HCT116 (cell line): ENCODE measurements around the gene TRMU. TPM values are rescaled to one million over a fixed set of nuclear protein-coding genes. Genes with fewer than 3 reads are reported as not detected.

ENCODE experiments used
- ATAC-seq: fragments of 200-7000 bp; cut with Tn5 transposase; 2 replicates; pipeline ENCODE4 v1.9.1; 2020; ENCODE audit warnings: mild to moderate bottlenecking, moderate library complexity
- BruUV-seq: library from RNA; stranded (reverse); fragments of 400-500 nt; replicated peaks from 2 replicates; lab custom pipeline; 2021; lab: Mats Ljungman, UMichigan
- CTCF ChIA-PET: fragments of 300-600 bp; sonication (Branson Sonifier 250); formaldehyde crosslinking; loops from one replicate; lab custom pipeline; 2021; ENCODE audit warnings: antibody characterized with exemption; lab: Charles Lee
- POLR2A ChIA-PET: fragments of 300-600, 350-600 bp; sonication (Branson Sonifier 250); formaldehyde crosslinking; loops from one replicate; lab custom pipeline; 2021; ENCODE audit warnings: antibody characterized with exemption; lab: Charles Lee
- RAD21 ChIA-PET, 2 experiments: fragments of 300-600 bp; sonication (Branson Sonifier 250); formaldehyde crosslinking; loops; one replicate each; lab custom pipeline; 2023; ENCODE audit warnings: low total read pairs in 2 of 2; ENCODE audit not compliant: uncharacterized antibody in 2 of 2, unreplicated experiment in 2 of 2, low non-redundant PET in 1 of 2; lab: Charles Lee
- DNase-seq: peaks from one replicate; pipeline ENCODE4 v3.0.0-alpha.2; 2010; ENCODE audit warnings: low read depth, low spot score
- H2AFZ ChIP-seq: fragments of 200-600 bp; shearing (Covaris generic), sonication (generic); 2 replicates; pipeline ENCODE4 v1.6.1; 2017; ENCODE audit warnings: low read depth, mixed run types, mixed read lengths, antibody characterized with exemption, low read length; ENCODE audit not compliant: poor library complexity, severe bottlenecking
- H3K27ac ChIP-seq: 2 replicates; pipeline ENCODE4 v1.5.1; 2012; ENCODE audit warnings: low read depth, low read length
- H3K27me3 ChIP-seq: fragments of 200-600 bp; sonication (generic); 2 replicates; pipeline ENCODE4 v1.6.1; 2016; ENCODE audit warnings: mixed run types, low read length, mixed read lengths; ENCODE audit not compliant: insufficient read depth
- H3K36me3 ChIP-seq, 2 experiments: fragments of 200-500 bp in 1 of 2; fragments of 200-600 bp in 1 of 2; sonication (Bioruptor generic) in 1 of 2; sonication (generic) in 1 of 2; 2 replicates each; pipeline versions ENCODE4 v1.5.1 to v1.6.1; 2014 to 2016; ENCODE audit warnings: low read length in 2 of 2, inconsistent platforms in 1 of 2, mixed read lengths in 1 of 2, mixed run types in 1 of 2; ENCODE audit not compliant: insufficient read depth in 2 of 2, control insufficient read depth in 1 of 2
- H3K4me1 ChIP-seq, 2 experiments: fragments of 200-600 bp in 1 of 2; sonication (generic) in 1 of 2; 2 replicates each; pipeline versions ENCODE4 v1.5.1 to v1.6.1; 2012 to 2017; ENCODE audit warnings: low read length in 2 of 2, inconsistent platforms in 1 of 2, mild to moderate bottlenecking in 1 of 2, mixed read lengths in 1 of 2, mixed run types in 1 of 2, moderate library complexity in 1 of 2; ENCODE audit not compliant: insufficient read depth in 2 of 2, control insufficient read depth in 1 of 2
- H3K4me2 ChIP-seq: fragments of 200-600 bp; sonication (generic); 2 replicates; pipeline ENCODE4 v1.6.1; 2017; ENCODE audit warnings: mixed run types, low read length, mixed read lengths
- H3K4me3 ChIP-seq, 2 experiments: fragments of 200-600 bp in 1 of 2; sonication (generic) in 1 of 2; replicated peaks in 1 of 2; 2 replicates each; pipeline ENCODE4 v1.5.1; 2011 to 2016; ENCODE audit warnings: low read length in 2 of 2, control low read depth in 1 of 2, low read depth in 1 of 2, mild to moderate bottlenecking in 1 of 2, mixed read lengths in 1 of 2, mixed run types in 1 of 2
- H3K79me2 ChIP-seq: fragments of 200-600 bp; sonication (generic); 2 replicates; pipeline ENCODE4 v1.6.1; 2017; ENCODE audit warnings: mild to moderate bottlenecking, mixed run types, low read length, moderate library complexity, mixed read lengths; ENCODE audit not compliant: insufficient read depth
- H3K9ac ChIP-seq: fragments of 200-600 bp; sonication (generic); 2 replicates; pipeline ENCODE4 v1.6.1; 2016; ENCODE audit warnings: low read length, mixed read lengths
- H3K9me2 ChIP-seq: fragments of 200-600 bp; sonication (generic), shearing (Covaris generic); 2 replicates; pipeline ENCODE4 v1.6.1; 2017; ENCODE audit warnings: mixed run types, mild to moderate bottlenecking, moderate library complexity; ENCODE audit not compliant: insufficient read depth
- H3K9me3 ChIP-seq, 2 experiments: fragments of 200-500 bp in 1 of 2; fragments of 200-600 bp in 1 of 2; sonication (Bioruptor generic) in 1 of 2; sonication (generic) in 1 of 2; 2 replicates each; pipeline ENCODE4 v1.6.1; 2014 to 2017; ENCODE audit warnings: low read length in 2 of 2, mixed read lengths in 2 of 2, inconsistent platforms in 1 of 2, low read depth in 1 of 2, mild to moderate bottlenecking in 1 of 2, mixed run types in 1 of 2, moderate library complexity in 1 of 2; ENCODE audit not compliant: control insufficient read depth in 1 of 2, insufficient read depth in 1 of 2
- H4K20me1 ChIP-seq: fragments of 200-600 bp; sonication (generic), shearing (Covaris generic); 2 replicates; pipeline ENCODE4 v1.6.1; 2017; ENCODE audit warnings: mixed run types, mild to moderate bottlenecking, moderate library complexity; ENCODE audit not compliant: insufficient read depth
- ATF3 ChIP-seq: IDR thresholded peaks from 2 replicates; pipeline ENCODE4 v1.6.1; 2012
- CBX3 ChIP-seq: IDR thresholded peaks from 2 replicates; pipeline ENCODE4 v1.6.1; 2012; ENCODE audit warnings: low read depth
- CEBPB ChIP-seq: IDR thresholded peaks from 2 replicates; pipeline ENCODE4 v1.6.1; 2012; ENCODE audit warnings: low read depth
- CTCF ChIP-seq, 3 experiments: fragments of 200-600 bp in 1 of 3; sonication (generic) in 1 of 3; IDR thresholded peaks in 2 of 3; conservative IDR thresholded peaks in 1 of 3; 2 replicates each; pipeline ENCODE4 v1.5.1; 2012 to 2017; ENCODE audit warnings: low read depth in 2 of 3, low read length in 2 of 3, antibody characterized with exemption in 1 of 3, borderline replicate concordance in 1 of 3, control low read depth in 1 of 3, mild to moderate bottlenecking in 1 of 3, mixed read lengths in 1 of 3, mixed run types in 1 of 3, moderate library complexity in 1 of 3; ENCODE audit not compliant: insufficient read depth in 1 of 3
- EZH2 ChIP-seq: fragments of 200-600 bp; sonication (generic); IDR thresholded peaks from 2 replicates; pipeline ENCODE4 v1.6.1; 2017; ENCODE audit warnings: antibody characterized with exemption, mixed run types
- EZH2phosphoT487 ChIP-seq: fragments of 200-600 bp; IDR thresholded peaks from 2 replicates; pipeline ENCODE4 v1.6.1; 2018; ENCODE audit warnings: antibody characterized with exemption, borderline replicate concordance
- JUND ChIP-seq: IDR thresholded peaks from 2 replicates; pipeline ENCODE4 v1.6.1; 2012
- MAX ChIP-seq: IDR thresholded peaks from 2 replicates; pipeline ENCODE4 v1.6.1; 2012
- POLR2AphosphoS5 ChIP-seq: IDR thresholded peaks from 2 replicates; pipeline ENCODE4 v1.6.1; 2011; ENCODE audit warnings: mild to moderate bottlenecking, low read depth, low read length, moderate library complexity
- RAD21 ChIP-seq: IDR thresholded peaks from 2 replicates; pipeline ENCODE4 v1.6.1; 2012; ENCODE audit warnings: low read depth, mild to moderate bottlenecking
- REST ChIP-seq: IDR thresholded peaks from 2 replicates; pipeline ENCODE4 v1.6.1; 2012; ENCODE audit warnings: low read depth
- SRF ChIP-seq: IDR thresholded peaks from 2 replicates; pipeline ENCODE4 v1.6.1; 2012; ENCODE audit warnings: low read depth
- YY1 ChIP-seq: IDR thresholded peaks from 2 replicates; pipeline ENCODE4 v1.6.1; 2011; ENCODE audit warnings: low read length, low read depth, moderate library complexity, mild to moderate bottlenecking; ENCODE audit not compliant: insufficient replicate concordance; ENCODE audit errors: extremely low read depth
- ZNF274 ChIP-seq: fragments of 200-500 bp; sonication (Bioruptor generic); IDR thresholded peaks from 2 replicates; pipeline ENCODE4 v1.6.1; 2014; ENCODE audit warnings: mild to moderate bottlenecking, low read depth, low read length, inconsistent platforms
- intact Hi-C: fragments of 100-400 bp; cut with micrococcal nuclease; formaldehyde crosslinking; loops from 2 replicates; pipeline ENCODE4 v1.10.0; 2022
- total RNA-seq: library from RNA; stranded (reverse); gene quantifications from one replicate; pipeline ENCODE4 v1.2.1, GENCODE V29; 2021; ENCODE audit not compliant: unreplicated experiment

The TRMU gene
- total RNA-seq, 1 experiment from 2014 or later: 65.4 TPM

GRCh38 chr22:46371623-46372226 lies 36.2 kb downstream of the TRMU start:
- Histone ChIP-seq H3K4me3 (no peak overlapping the region), H3K9me2 (no peaks in the 10 kb centered on the region), H3K79me2 (no peaks in the 10 kb centered on the region), H2AFZ (no peak overlapping the region), H3K27ac (no peak overlapping the region), H3K4me2 (no peak overlapping the region), H3K36me3 (peaks cover 0 to 5% of the 10 kb centered on the region in 2 experiments; a peak in 1 of 4 replicates), H3K9me3 (peaks cover 4 to 7% of the 10 kb centered on the region in 2 experiments; a peak in 2 of 4 replicates), H3K27me3 (no peaks in the 10 kb centered on the region), H3K9ac (no peak overlapping the region), H3K4me1 (peaks cover 4 to 19% of the 10 kb centered on the region in 2 experiments), H4K20me1 (no peaks in the 10 kb centered on the region)
- intact Hi-C loops: no loop called here
- DNase-seq: no peak
- TF ChIP-seq EZH2 (no peak), REST (no peak), JUND (no peak), MAX (no peak), ATF3 (no peak), POLR2AphosphoS5 (no peak), CBX3 (no peak), ZNF274 (no peak), CTCF (IDR thresholded peaks at IDR 0.05 in 2 of 3, conservative IDR thresholded peaks at IDR 0.05 in 1 of 3; ENCODE audit: borderline replicate concordance in 1 of 3, insufficient read depth in 1 of 3, low read depth in 2 of 3, low read length in 2 of 3) (no peak), RAD21 (no peak), CEBPB (no peak), EZH2phosphoT487 (no peak), SRF (no peak), YY1 (no peak)
- ChIA-PET POLR2A (no interaction called here), RAD21 (no interaction called here), CTCF (no interaction called here)
- BruUV-seq: no TSS peak
- ATAC-seq: no peak
